Endometrial microvascular endothelial cells (primary cell): Measurements from ENCODE around the gene RANBP17. TPM values are rescaled to one million over a fixed set of nuclear protein-coding genes. Genes with fewer than 3 reads are reported as not detected.
"Not testable (repeated sequence)": the region's sequence is repeated elsewhere in the genome, so short reads cannot be mapped to it uniquely, and the experiment has no call there.

Experiments used
- in situ Hi-C: cut with HindIII; loops from 2 replicates; pipeline ENCODE4 v1.10.0; 2017; ENCODE audit warnings: low sequenced_read_pairs, low pct_unique_long_range_greater_than_20kb; ENCODE audit errors: inconsistent ontology term
- total RNA-seq: library from RNA; depleted of rRNA; stranded (reverse); fragments of >200 nt; gene quantifications from one replicate; pipeline ENCODE4 v1.2.3, GENCODE V29; 2015; ENCODE audit errors: inconsistent ontology term

RANBP17 gene
- total RNA-seq, 1 donor from 2014 or later = 9.5 TPM

- in situ Hi-C loops = no loop called here
Measured at GRCh38 chr5:171261904-171262303, 400.1 kb downstream of the RANBP17 start.

- in situ Hi-C loops = no loop called here
Measured at GRCh38 chr5:171263181-171263580, 401.4 kb downstream of the RANBP17 start.

- in situ Hi-C loops = no loop called here
Measured at GRCh38 chr5:171264843-171265242, 403.0 kb downstream of the RANBP17 start.

GRCh38 chr5:171268700-171269620, 407.1 kb downstream of the RANBP17 start:
- in situ Hi-C loops = no loop called here

GRCh38 chr5:171269717-171270116, 407.9 kb downstream of the RANBP17 start:
- in situ Hi-C loops = no loop called here

- in situ Hi-C loops = no loop called here
Measured at GRCh38 chr5:171270136-171270535, 408.3 kb downstream of the RANBP17 start.

GRCh38 chr5:171271798-171272197, 410.0 kb downstream of the RANBP17 start:
- in situ Hi-C loops = no loop called here

- in situ Hi-C loops = no loop called here
Measured at GRCh38 chr5:171272996-171273970, 411.5 kb downstream of the RANBP17 start.

GRCh38 chr5:171275841-171276544, 414.2 kb downstream of the RANBP17 start:
- in situ Hi-C loops = no loop called here

GRCh38 chr5:171283753-171284152, 421.9 kb downstream of the RANBP17 start:
- in situ Hi-C loops = no loop called here

GRCh38 chr5:171285465-171285864, 423.6 kb downstream of the RANBP17 start:
- in situ Hi-C loops = no loop called here

- in situ Hi-C loops = no loop called here
Measured at GRCh38 chr5:171288066-171288465, 426.2 kb downstream of the RANBP17 start.

- in situ Hi-C loops = no loop called here
Measured at GRCh38 chr5:171291371-171291770, 429.6 kb downstream of the RANBP17 start.

GRCh38 chr5:171295299-171295698, 433.5 kb downstream of the RANBP17 start:
- in situ Hi-C loops = no loop called here

GRCh38 chr5:171295801-171296200, 434.0 kb downstream of the RANBP17 start:
- in situ Hi-C loops = no loop called here

GRCh38 chr5:171297941-171298340, 436.1 kb downstream of the RANBP17 start:
- in situ Hi-C loops = not testable (repeated sequence)

GRCh38 chr5:171299228-171299627, 437.4 kb downstream of the RANBP17 start:
- in situ Hi-C loops = no loop called here

GRCh38 chr5:171299851-171300250, 438.0 kb downstream of the RANBP17 start:
- in situ Hi-C loops = no loop called here

- in situ Hi-C loops = no loop called here
Measured at GRCh38 chr5:171300358-171300757, 438.5 kb downstream of the RANBP17 start.
